ENCODE results near the gene ATP5F1D. TPM values are rescaled to one million over a fixed set of nuclear protein-coding genes. Genes with fewer than 3 reads are reported as not detected.

Gene ATP5F1D
- total and polyA plus RNA-seq, 2 of the 8 experiments (the other 6 are each of a cell fraction or from before 2014, with no cell fraction given): 174 to 249 TPM

DNA sequence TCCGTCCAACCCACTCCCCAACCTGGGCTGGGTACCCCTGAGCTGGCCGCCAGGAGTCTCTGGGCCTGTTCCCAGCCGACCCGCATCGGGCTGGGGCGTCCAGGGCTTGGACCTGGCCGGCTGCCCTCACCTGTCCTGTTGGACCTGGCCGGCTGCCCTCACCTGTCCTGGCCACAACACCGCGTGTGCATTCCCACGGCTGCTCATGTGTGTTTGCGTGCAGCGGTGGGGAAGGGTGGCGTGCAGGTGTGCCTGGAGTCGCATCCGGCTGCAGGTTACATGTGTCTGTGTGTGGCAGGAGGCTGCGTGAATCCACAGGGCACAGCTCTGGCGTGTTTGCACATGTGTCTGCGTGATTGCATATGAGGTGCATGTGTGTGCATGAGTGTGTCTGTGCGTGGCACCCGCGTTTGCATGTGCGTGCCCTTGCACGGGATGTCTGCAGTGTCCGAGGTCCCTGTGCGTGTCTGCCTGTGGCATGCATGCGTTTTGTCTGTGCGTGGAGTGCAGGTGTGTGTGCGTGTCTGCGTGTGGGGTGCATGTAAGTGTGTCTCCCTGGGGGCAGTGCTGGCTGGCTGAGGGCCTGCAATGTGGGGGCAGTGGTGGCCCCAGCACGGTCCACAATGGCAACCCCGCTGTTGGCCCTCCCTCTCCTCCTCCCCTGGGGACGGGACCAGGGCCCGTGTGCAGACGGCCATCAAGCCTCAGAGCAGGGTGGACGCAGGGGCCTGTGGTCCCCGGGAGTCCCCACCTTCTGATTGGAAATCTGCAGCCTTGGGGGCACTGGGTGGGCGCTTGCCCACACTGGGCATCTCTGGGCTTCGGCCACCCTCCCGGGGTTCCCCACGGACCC is 47.5 kb downstream of the ATP5F1D start:
- 95% methylated on average over 33 of the region's 41 CpGs; no CpG with 5 or more reads in 1 of the 2 experiments for WGBS, 2 experiments (ENCODE audit: extremely low coverage in 1 of 2, insufficient coverage in 1 of 2, insufficient read length in 1 of 2, insufficient replicate concordance in 2 of 2, low coverage in 1 of 2, low lambda C conversion rate in 2 of 2, missing lambda C conversion rate in 1 of 2)
- POLR2A ChIA-PET (ENCODE audit: partially characterized antibody): no interaction called here

More for the DNA sequence above, 47.5 kb downstream of the ATP5F1D start:
- Histone ChIP-seq H3K9me3 (ENCODE audit: insufficient read depth in 2 of 2, low read depth in 1 of 2, low read length in 1 of 2) (no peaks in the 10 kb centered on the region), H4K20me1 (replicated peaks in 1 of 2; ENCODE audit: control insufficient read depth in 1 of 2, insufficient read depth in 2 of 2, low read length in 2 of 2) (peaks cover 4 to 5% of the 10 kb centered on the region in 2 experiments), H2BK120ac (replicated peaks; ENCODE audit: low read depth, low read length) (no peak overlapping the region), H4K91ac (replicated peaks; ENCODE audit: insufficient read length, low read length) (peak overlapping the region; percentile 5), H3K23ac (ENCODE audit: insufficient read length) (no peak overlapping the region), H3K9ac (replicated peaks in 1 of 4; ENCODE audit: extremely low read depth in 1 of 4, low read depth in 3 of 4, low read length in 3 of 4) (no peak overlapping the region), H3K27me3 (replicated peaks in 1 of 4; ENCODE audit: control insufficient read depth in 3 of 4, extremely low read depth in 1 of 4, insufficient read depth in 3 of 4, low read length in 3 of 4) (peaks cover 0 to 19% (median 10%) of the 10 kb centered on the region in 4 experiments; a peak in 5 of 7 replicates), H3K4me2 (ENCODE audit: insufficient read depth in 1 of 2, low read depth in 2 of 2, low read length in 2 of 2) (no peak overlapping the region), H3K18ac (ENCODE audit: extremely low read depth, low read length) (no peak overlapping the region), H3K56ac (replicated peaks; ENCODE audit: insufficient read length, low read depth, low read length) (no peak overlapping the region), H3K79me1 (ENCODE audit: low read depth, low read length) (no peaks in the 10 kb centered on the region; the same call in 1 of the 2 replicates), H3K4me1 (replicated peaks in 1 of 4; ENCODE audit: control insufficient read depth in 3 of 4, insufficient read depth in 4 of 4, low read length in 3 of 4) (peaks cover 0 to 19% (median 5%) of the 10 kb centered on the region in 4 experiments; a peak in 5 of 7 replicates), H3K27ac (ENCODE audit: low read depth, low read length) (no peak overlapping the region), H2AFZ (ENCODE audit: low read length) (no peak overlapping the region), H2BK20ac (ENCODE audit: low read length) (no peak overlapping the region), H4K8ac (ENCODE audit: extremely low read depth, insufficient read depth, low read length) (no peak overlapping the region), H3K4me3 (ENCODE audit: extremely low read depth in 1 of 4, insufficient read depth in 2 of 4, low read depth in 3 of 4, low read length in 4 of 4) (no peak overlapping the region), H2BK12ac (ENCODE audit: low read depth, low read length) (no peak overlapping the region), H2BK5ac (ENCODE audit: low read depth, low read length) (peak overlapping the region; percentile 78; the same call in 1 of the 2 replicates), H3K36me3 (ENCODE audit: control insufficient read depth in 2 of 4, insufficient read depth in 4 of 4, low read length in 3 of 4) (no peaks in the 10 kb centered on the region), H3K23me2 (ENCODE audit: low read depth, low read length) (peaks cover 5% of the 10 kb centered on the region; the same call in 1 of the 2 replicates), H3K4ac (replicated peaks; ENCODE audit: insufficient read length, low read depth, low read length) (no peak overlapping the region), H2AK5ac (ENCODE audit: low read depth, low read length) (no peak overlapping the region; the same call in 1 of the 2 replicates), H3K14ac (ENCODE audit: insufficient read length) (no peak overlapping the region), H2BK15ac (ENCODE audit: low read length) (peak overlapping the region; percentile 88), H4K5ac (ENCODE audit: insufficient read length, low read depth, low read length) (no peak overlapping the region), H3K79me2 (ENCODE audit: control insufficient read depth in 1 of 2, insufficient read depth in 2 of 2, low read length in 2 of 2) (no peaks in the 10 kb centered on the region)
- no peak for FAIRE-seq
- TF ChIP-seq, protein P1, sequence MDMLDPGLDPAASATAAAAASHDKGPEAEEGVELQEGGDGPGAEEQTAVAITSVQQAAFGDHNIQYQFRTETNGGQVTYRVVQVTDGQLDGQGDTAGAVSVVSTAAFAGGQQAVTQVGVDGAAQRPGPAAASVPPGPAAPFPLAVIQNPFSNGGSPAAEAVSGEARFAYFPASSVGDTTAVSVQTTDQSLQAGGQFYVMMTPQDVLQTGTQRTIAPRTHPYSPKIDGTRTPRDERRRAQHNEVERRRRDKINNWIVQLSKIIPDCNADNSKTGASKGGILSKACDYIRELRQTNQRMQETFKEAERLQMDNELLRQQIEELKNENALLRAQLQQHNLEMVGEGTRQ (IDR thresholded peaks at IDR 0.05; ENCODE audit: low read length): no peak
- TF ChIP-seq CBX8 (IDR thresholded peaks at IDR 0.05; ENCODE audit: borderline replicate concordance, low read depth, low read length) (no peak), SIRT6 (IDR thresholded peaks at IDR 0.05; ENCODE audit: low read length) (no peak), RXRA (IDR thresholded peaks at IDR 0.05; ENCODE audit: insufficient read depth, low read depth, low read length) (no peak), CTBP2 (IDR thresholded peaks at IDR 0.05; ENCODE audit: borderline replicate concordance, insufficient read depth, insufficient read length, low read length) (no peak), CEBPB (IDR thresholded peaks at IDR 0.05; ENCODE audit: low read depth, low read length) (no peak)
- TF ChIP-seq, protein P2, sequence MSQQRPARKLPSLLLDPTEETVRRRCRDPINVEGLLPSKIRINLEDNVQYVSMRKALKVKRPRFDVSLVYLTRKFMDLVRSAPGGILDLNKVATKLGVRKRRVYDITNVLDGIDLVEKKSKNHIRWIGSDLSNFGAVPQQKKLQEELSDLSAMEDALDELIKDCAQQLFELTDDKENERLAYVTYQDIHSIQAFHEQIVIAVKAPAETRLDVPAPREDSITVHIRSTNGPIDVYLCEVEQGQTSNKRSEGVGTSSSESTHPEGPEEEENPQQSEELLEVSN (IDR thresholded peaks at IDR 0.05): no peak
- DNase-seq (ENCODE audit: low read depth in 1 of 2, low spot score in 2 of 2): no peak
- CTCF ChIA-PET (ENCODE audit: partially characterized antibody): no interaction called here

Measured in H1 (cell line).